GM12872 (cell line): Measurements from ENCODE around the gene RAB33A.
A peak's percentile ranks its signal among the peaks of the same experiment; 100 is the strongest.

ENCODE experiments used
- TF ChIP-seq, protein P1 (sequence below): IDR thresholded peaks from 3 replicates; pipeline ENCODE4 v1.5.1; 2011; ENCODE audit warnings: low read depth, mild to moderate bottlenecking, low read length, moderate library complexity; ENCODE audit not compliant: insufficient read depth

Gene RAB33A

GRCh38 chrX:130144509-130144908 is 27.3 kb upstream of the RAB33A start:
- TF ChIP-seq, protein P1, sequence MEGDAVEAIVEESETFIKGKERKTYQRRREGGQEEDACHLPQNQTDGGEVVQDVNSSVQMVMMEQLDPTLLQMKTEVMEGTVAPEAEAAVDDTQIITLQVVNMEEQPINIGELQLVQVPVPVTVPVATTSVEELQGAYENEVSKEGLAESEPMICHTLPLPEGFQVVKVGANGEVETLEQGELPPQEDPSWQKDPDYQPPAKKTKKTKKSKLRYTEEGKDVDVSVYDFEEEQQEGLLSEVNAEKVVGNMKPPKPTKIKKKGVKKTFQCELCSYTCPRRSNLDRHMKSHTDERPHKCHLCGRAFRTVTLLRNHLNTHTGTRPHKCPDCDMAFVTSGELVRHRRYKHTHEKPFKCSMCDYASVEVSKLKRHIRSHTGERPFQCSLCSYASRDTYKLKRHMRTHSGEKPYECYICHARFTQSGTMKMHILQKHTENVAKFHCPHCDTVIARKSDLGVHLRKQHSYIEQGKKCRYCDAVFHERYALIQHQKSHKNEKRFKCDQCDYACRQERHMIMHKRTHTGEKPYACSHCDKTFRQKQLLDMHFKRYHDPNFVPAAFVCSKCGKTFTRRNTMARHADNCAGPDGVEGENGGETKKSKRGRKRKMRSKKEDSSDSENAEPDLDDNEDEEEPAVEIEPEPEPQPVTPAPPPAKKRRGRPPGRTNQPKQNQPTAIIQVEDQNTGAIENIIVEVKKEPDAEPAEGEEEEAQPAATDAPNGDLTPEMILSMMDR: 0 out of 3 replicates have a peak, but pooled peaks have one; percentile 8

- TF ChIP-seq, protein P1: no peak
Measured at GRCh38 chrX:130145123-130145522, 26.6 kb upstream of the RAB33A start.

DNA sequence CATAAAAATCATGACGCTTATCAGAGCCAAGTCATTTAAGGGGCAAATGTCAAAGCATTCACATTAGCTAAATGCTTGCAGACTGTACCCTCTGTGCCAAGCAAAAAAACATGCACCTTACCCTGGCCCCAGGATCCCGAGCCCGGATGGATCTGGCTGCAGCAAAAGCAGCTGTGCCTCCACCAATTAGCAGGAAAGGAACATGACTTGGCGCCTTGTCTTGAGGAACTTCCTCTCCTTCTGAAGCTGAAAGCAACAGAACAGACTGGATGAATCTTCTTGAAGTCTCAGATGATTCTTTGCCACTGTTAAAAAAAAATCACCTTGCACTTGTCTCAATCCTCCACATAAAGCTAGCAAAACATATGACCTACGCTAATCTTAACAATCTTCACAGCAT is 24.1 kb upstream of the RAB33A start:
- TF ChIP-seq, protein P1: no peak

DNA sequence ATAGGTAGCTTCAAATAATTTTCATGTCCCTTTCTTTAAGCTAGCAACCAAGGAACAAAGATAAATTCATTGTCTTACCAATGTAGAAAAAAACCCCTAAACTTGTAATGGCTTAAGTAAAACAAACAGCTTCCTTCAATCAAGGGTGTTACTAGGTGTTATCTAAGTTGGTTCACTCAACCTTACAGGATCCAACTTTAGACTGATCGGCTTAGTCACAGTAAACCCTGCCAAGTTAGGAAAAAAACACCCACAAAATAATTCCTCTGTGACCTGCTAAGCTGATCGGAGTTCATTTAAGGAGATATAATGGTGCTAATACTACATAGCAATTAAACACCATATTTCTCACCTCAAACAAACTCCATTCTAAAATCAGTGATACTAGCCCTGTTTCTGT is 16.2 kb upstream of the RAB33A start:
- TF ChIP-seq, protein P1: no peak

GRCh38 chrX:130158311-130158710 is 13.5 kb upstream of the RAB33A start:
- TF ChIP-seq, protein P1: no peak

- TF ChIP-seq, protein P1: no peak
Measured at GRCh38 chrX:130159776-130160175, 12.0 kb upstream of the RAB33A start.

DNA sequence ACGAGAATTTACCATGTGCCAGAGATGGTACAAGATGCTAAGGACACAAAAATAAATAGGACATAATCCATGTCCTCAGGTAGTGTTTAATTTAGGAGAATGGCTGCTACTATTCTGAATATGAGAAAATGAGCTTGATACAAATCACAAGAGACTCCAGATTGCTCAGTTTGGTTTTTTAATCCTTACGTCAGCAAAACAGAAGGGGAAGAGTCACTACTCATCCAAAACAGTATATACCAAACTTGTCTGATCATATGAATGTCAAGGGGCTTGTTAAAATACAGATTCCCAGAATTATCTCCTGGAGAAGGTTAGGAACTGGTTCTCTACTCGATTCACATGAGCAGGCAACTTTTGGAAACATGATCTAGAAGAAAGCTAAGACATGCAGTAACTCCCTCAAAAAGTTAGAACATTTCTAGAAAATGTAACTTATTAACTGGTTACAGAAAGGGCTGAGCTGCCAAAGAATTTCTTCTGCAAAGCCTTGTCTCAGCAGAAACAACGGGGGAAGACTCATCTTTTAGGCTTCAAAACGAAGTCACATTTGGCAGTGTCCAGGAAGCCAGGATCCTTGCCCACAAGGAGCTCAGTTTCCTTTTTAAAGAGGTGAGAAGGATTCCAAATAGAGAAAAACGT is 9.5 kb upstream of the RAB33A start:
- TF ChIP-seq, protein P1: no peak
